ENCODE results near the gene RPL5. TPM values are rescaled to one million over a fixed set of nuclear protein-coding genes. Genes with fewer than 3 reads are reported as not detected.
A peak's percentile ranks its signal among the peaks of the same experiment; 100 is the strongest.
"Not testable (repeated sequence)": the region's sequence is repeated elsewhere in the genome, so short reads cannot be mapped to it uniquely, and the experiment has no call there.

RPL5 gene
- total RNA-seq (2022) (672 and 835 TPM in 2 replicates), Bru-seq, nascent RNA (percentile 99 among the genes with signal in this experiment), BruChase-seq, experiment 1, labeled RNA remaining after a 6-hour chase (percentile 99 among the genes with signal in this experiment), BruChase-seq, experiment 2, labeled RNA remaining after a 2-hour chase (percentile 98 among the genes with signal in this experiment)
- long read RNA-seq, transcript RPL5-207 (2 exons, 271 nt) = minor isoform, 28 of 2,238 reads
- long read RNA-seq, transcript RPL5-205 (3 exons, 1,210 nt) = major isoform, 1,802 of 2,238 reads
- long read RNA-seq, transcript RPL5-208 (8 exons, 1,085 nt) = minor isoform, 361 of 2,238 reads
- long read RNA-seq, partial matches to known transcripts = 31 of 2,238 reads
- long read RNA-seq, other reads (novel, unspliced or antisense) = 15 of 2,238 reads

- no peaks in the 10 kb centered on the region for H3K27me3 Mint-ChIP-seq (ENCODE audit: unreplicated experiment)
- peaks cover 28% of the 10 kb centered on the region for H3K4me1 Mint-ChIP-seq (ENCODE audit: low read depth, unreplicated experiment)
- intact Hi-C loops (cut with micrococcal nuclease; ENCODE audit: unreplicated experiment) = loop anchor here (5.0 kb wide), 2 partner anchors 45 to 85 kb away; partner anchors contain the start of gene EVI5
- peak; percentile 98 for DNase-seq
- CTCF ChIA-PET = interaction anchor here (0.6 to 2.2 kb wide), 10 partner anchors 9 to 620 kb away, joined by 3 to 22 read pairs (median 4); partner anchors contain the start of gene EVI5
- no peaks in the 10 kb centered on the region for H3K9me3 Mint-ChIP-seq (ENCODE audit: low read depth, unreplicated experiment)
- H3K4me3 Mint-ChIP-seq (ENCODE audit: low read depth, unreplicated experiment) = peak within 1 kb of the TSS; percentile 97
- peak within 1 kb of the TSS; percentile 100 for H3K27ac Mint-ChIP-seq (ENCODE audit: unreplicated experiment)
- BruUV-seq (replicated peaks) = no TSS peak
- H3K36me3 Mint-ChIP-seq (ENCODE audit: insufficient read depth, unreplicated experiment) = peaks cover 59% of the 10 kb centered on the region
- TF ChIP-seq CTCF (IDR thresholded peaks at IDR 0.05; ENCODE audit: unreplicated experiment) = peak; percentile 87
Measured at GRCh38 chr1:92831762-92832536, at the start of gene RPL5. RPL5 (plus strand) TSS chr1:92832040; CDS start chr1:92832115, 75 bp downstream.

DNA sequence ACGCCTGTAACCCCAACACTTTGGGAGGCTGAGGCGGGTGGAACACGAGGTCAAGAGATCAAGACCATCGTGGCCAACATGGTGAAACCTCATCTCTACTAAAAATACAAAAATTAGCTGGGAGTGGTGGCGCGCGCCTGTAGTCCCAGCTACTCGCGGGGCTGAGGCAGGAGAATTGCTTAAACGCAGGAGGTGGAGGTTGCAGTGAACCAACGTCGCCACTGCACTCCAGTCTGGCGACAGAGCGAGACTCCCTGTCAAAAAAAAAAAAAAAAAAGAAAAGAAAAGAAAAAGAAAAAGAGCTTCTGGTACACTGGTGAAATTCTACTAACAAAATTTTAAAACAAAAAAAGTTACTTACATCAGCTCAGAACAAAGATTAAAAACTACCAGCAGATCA lies 48.3 kb upstream of the RPL5 start:
- peak; percentile 44 for DNase-seq
- Mint-ChIP-seq H3K36me3 (ENCODE audit: insufficient read depth, unreplicated experiment) (peaks cover 21% of the 10 kb centered on the region), H3K27ac (ENCODE audit: unreplicated experiment) (peak overlapping the region; percentile 81), H3K4me3 (ENCODE audit: low read depth, unreplicated experiment) (peak overlapping the region; percentile 72), H3K4me1 (ENCODE audit: low read depth, unreplicated experiment) (peaks cover 22% of the 10 kb centered on the region)
- CTCF ChIA-PET = interaction anchor here (0.5 to 2.8 kb wide), 6 partner anchors 9 to 217 kb away, joined by 3 to 21 read pairs (median 4); partner anchors contain the start of gene RPL5
- H3K27me3 Mint-ChIP-seq (ENCODE audit: unreplicated experiment); BruUV-seq (replicated peaks); intact Hi-C loops (cut with micrococcal nuclease; ENCODE audit: unreplicated experiment); H3K9me3 Mint-ChIP-seq (ENCODE audit: low read depth, unreplicated experiment): not testable (repeated sequence)

GRCh38 chr1:92784021-92784638 lies 47.7 kb upstream of the RPL5 start:
- no peaks in the 10 kb centered on the region for H3K9me3 Mint-ChIP-seq (ENCODE audit: low read depth, unreplicated experiment)
- H3K27me3 Mint-ChIP-seq (ENCODE audit: unreplicated experiment) = no peaks in the 10 kb centered on the region
- DNase-seq = peak; percentile 5
- peak overlapping the region; percentile 81 for H3K27ac Mint-ChIP-seq (ENCODE audit: unreplicated experiment)
- peaks cover 22% of the 10 kb centered on the region for H3K4me1 Mint-ChIP-seq (ENCODE audit: low read depth, unreplicated experiment)
- TF ChIP-seq CTCF (IDR thresholded peaks at IDR 0.05; ENCODE audit: unreplicated experiment) = no peak
- H3K36me3 Mint-ChIP-seq (ENCODE audit: insufficient read depth, unreplicated experiment) = peaks cover 21% of the 10 kb centered on the region
- TSS peak; percentile 38 for BruUV-seq (replicated peaks)
- H3K4me3 Mint-ChIP-seq (ENCODE audit: low read depth, unreplicated experiment) = peak overlapping the region; percentile 72
- CTCF ChIA-PET = interaction anchor here (0.6 to 2.8 kb wide), 6 partner anchors 10 to 48 kb away, joined by 3 to 21 read pairs (median 4); partner anchors contain the start of gene RPL5
- intact Hi-C loops (cut with micrococcal nuclease; ENCODE audit: unreplicated experiment) = loop anchor here (2.0 kb wide), 1 partner anchor 21 kb away; no protein-coding TSS in a partner anchor

- peak within 1 kb of the TSS; percentile 81 for H3K27ac Mint-ChIP-seq (ENCODE audit: unreplicated experiment)
- peaks cover 22% of the 10 kb centered on the region for H3K4me1 Mint-ChIP-seq (ENCODE audit: low read depth, unreplicated experiment)
- TF ChIP-seq CTCF (IDR thresholded peaks at IDR 0.05; ENCODE audit: unreplicated experiment) = no peak
- H3K36me3 Mint-ChIP-seq (ENCODE audit: insufficient read depth, unreplicated experiment) = peaks cover 21% of the 10 kb centered on the region
- no TSS peak for BruUV-seq (replicated peaks)
- CTCF ChIA-PET = interaction anchor here (1.4 to 2.8 kb wide), 4 partner anchors 20 to 47 kb away, joined by 3 to 21 read pairs (median 6); partner anchors contain the start of gene RPL5
- H3K4me3 Mint-ChIP-seq (ENCODE audit: low read depth, unreplicated experiment) = peak within 1 kb of the TSS; percentile 72
- intact Hi-C loops (cut with micrococcal nuclease; ENCODE audit: unreplicated experiment) = loop anchor here (2.0 to 5.0 kb wide), 2 partner anchors 20 to 47 kb away; partner anchors contain the start of gene RPL5
- no peaks in the 10 kb centered on the region for H3K9me3 Mint-ChIP-seq (ENCODE audit: low read depth, unreplicated experiment)
- peak; percentile 96 for DNase-seq
- H3K27me3 Mint-ChIP-seq (ENCODE audit: unreplicated experiment) = no peaks in the 10 kb centered on the region
Measured at GRCh38 chr1:92784639-92785500, 47.0 kb upstream of the RPL5 start, which contains the start of gene EVI5. EVI5 (minus strand) TSS chr1:92785108; CDS start chr1:92736546, 48,562 bp downstream.
